ENCODE data around the gene SPTLC2. TPM values are rescaled to one million over a fixed set of nuclear protein-coding genes. Genes with fewer than 3 reads are reported as not detected.

Gene SPTLC2
- total RNA-seq, 4 donors from 2014 or later, result 18.9 to 24.6 (median 22.8) TPM

- peak overlapping the region; percentile 83 for H3K27ac ChIP-seq
- no peaks in the 10 kb centered on the region for H3K9me3 ChIP-seq
- TF ChIP-seq POLR2AphosphoS5 (IDR thresholded peaks at IDR 0.05) (no peak), CTCF (IDR thresholded peaks at IDR 0.05) (no peak), POLR2A (IDR thresholded peaks at IDR 0.05) (no peak), EP300 (IDR thresholded peaks at IDR 0.05) (no peak)
- H3K4me1 ChIP-seq, result peaks cover 40% of the 10 kb centered on the region
- H3K36me3 ChIP-seq, result no peaks in the 10 kb centered on the region
- H3K27me3 ChIP-seq, result no peaks in the 10 kb centered on the region
- H3K4me3 ChIP-seq, result peak overlapping the region; percentile 85
- WGBS, result 0% methylated on average over 1 of the region's 32 CpGs
- peak in 1 of 2 donors; percentile 65 for DNase-seq (ENCODE audit: low spot score in 2 of 2)
Measured at GRCh38 chr14:77616133-77616453, 344 bp downstream of the SPTLC2 start.

DNA sequence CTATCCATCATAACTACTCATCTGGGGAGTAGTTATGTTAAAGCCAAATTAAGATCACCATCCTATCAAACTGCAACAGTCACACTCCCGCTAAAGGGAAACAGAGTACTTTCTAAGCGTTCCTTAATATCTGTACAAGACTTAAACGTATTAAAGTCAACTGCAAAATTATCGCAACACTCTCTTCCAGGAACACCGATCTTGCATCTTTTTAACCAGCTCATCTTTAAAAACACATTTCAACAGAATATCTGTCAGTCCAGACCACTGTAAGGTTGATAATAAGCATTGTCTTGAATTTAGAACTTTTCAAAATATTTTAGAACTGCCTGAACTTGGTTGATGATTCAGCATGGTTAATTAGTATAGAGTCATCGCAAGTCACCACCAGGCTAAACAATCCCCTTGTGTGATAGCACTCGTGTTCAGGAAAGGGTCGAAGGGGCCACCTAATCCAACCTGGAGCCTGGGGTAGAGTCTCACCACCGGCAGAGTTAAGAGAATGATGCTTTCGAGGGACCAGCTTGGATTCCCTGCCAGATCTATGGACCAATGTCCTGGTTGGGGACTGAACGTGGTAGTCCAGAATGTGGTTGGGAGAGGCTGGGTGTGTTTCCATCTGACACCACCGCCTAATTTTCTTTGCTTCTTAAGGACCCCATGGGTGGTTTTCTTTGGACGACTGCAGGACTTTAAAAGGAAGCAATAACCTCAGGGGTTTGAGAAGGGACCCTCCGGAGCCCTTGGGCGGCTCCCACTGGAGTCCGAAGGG, 890 bp downstream of the SPTLC2 start:
- TF ChIP-seq CTCF (IDR thresholded peaks at IDR 0.05) (no peak), POLR2A (IDR thresholded peaks at IDR 0.05) (no peak), POLR2AphosphoS5 (IDR thresholded peaks at IDR 0.05) (no peak), EP300 (IDR thresholded peaks at IDR 0.05) (no peak)
- Histone ChIP-seq H3K4me3 (peak overlapping the region; percentile 85), H3K27ac (peak overlapping the region; percentile 83), H3K36me3 (no peaks in the 10 kb centered on the region), H3K9me3 (no peaks in the 10 kb centered on the region), H3K27me3 (no peaks in the 10 kb centered on the region), H3K4me1 (peaks cover 40% of the 10 kb centered on the region)
- DNase-seq (ENCODE audit: low spot score in 2 of 2), result no peak
- WGBS, result 2% methylated on average over 15 of the region's 16 CpGs

- Histone ChIP-seq H3K4me1 (peaks cover 40% of the 10 kb centered on the region), H3K36me3 (no peaks in the 10 kb centered on the region), H3K27me3 (no peaks in the 10 kb centered on the region), H3K9me3 (no peaks in the 10 kb centered on the region), H3K4me3 (no peak overlapping the region), H3K27ac (no peak overlapping the region)
- DNase-seq (ENCODE audit: low spot score in 2 of 2), result no peak
- WGBS, result 20% methylated on average over 1 of the region's 1 CpG
- no peak for TF ChIP-seq CTCF (IDR thresholded peaks at IDR 0.05)
- TF ChIP-seq EP300 (IDR thresholded peaks at IDR 0.05), result no peak
- no peak for TF ChIP-seq POLR2A (IDR thresholded peaks at IDR 0.05)
- no peak for TF ChIP-seq POLR2AphosphoS5 (IDR thresholded peaks at IDR 0.05)
Measured at GRCh38 chr14:77613201-77613600, 3.2 kb downstream of the SPTLC2 start.

GRCh38 chr14:77612011-77612620, 4.3 kb downstream of the SPTLC2 start:
- peaks cover 40% of the 10 kb centered on the region for H3K4me1 ChIP-seq

More at GRCh38 chr14:77612011-77612620, 4.3 kb downstream of the SPTLC2 start:
- Histone ChIP-seq H3K36me3 (no peaks in the 10 kb centered on the region), H3K27me3 (no peaks in the 10 kb centered on the region), H3K27ac (no peak overlapping the region), H3K9me3 (no peaks in the 10 kb centered on the region), H3K4me3 (no peak overlapping the region)
- no peak for DNase-seq (ENCODE audit: low spot score in 2 of 2)
- TF ChIP-seq POLR2AphosphoS5 (IDR thresholded peaks at IDR 0.05) (no peak), POLR2A (IDR thresholded peaks at IDR 0.05) (no peak), CTCF (IDR thresholded peaks at IDR 0.05) (no peak), EP300 (IDR thresholded peaks at IDR 0.05) (no peak)
- 82% methylated on average over 2 of the region's 2 CpGs for WGBS

All from suprapubic skin (tissue), 4 donors.